ENCODE data around the gene SDC3.

Gene SDC3

GRCh38 chr1:30928171-30928570 lies 19.6 kb upstream of the SDC3 start:
- no peak for DNase-seq (ENCODE audit: low spot score)

GRCh38 chr1:30927448-30927847 lies 18.9 kb upstream of the SDC3 start:
- DNase-seq (ENCODE audit: low spot score), result no peak

GRCh38 chr1:30923597-30923996 lies 15.0 kb upstream of the SDC3 start:
- DNase-seq (ENCODE audit: low spot score), result no peak

DNA sequence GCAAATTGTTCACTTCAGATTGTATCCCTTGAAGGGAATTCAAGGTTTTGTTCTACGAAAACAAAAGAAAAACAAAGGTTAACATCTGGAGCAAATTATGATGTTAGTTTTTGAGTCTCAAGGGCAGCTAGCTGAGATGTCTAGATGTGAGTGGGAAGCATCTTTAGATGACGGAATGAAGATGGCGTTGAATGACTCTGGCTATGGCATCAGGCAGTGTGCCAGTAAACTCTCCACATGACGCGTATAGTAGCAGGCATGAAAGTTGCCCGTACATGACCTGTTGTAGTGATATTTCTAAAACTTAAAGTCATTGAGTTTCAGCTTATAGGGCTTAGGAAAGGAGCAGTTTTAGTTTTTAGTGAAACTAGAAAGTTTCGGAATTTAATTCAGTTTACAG lies 12.3 kb upstream of the SDC3 start:
- no peak for DNase-seq (ENCODE audit: low spot score)

DNA sequence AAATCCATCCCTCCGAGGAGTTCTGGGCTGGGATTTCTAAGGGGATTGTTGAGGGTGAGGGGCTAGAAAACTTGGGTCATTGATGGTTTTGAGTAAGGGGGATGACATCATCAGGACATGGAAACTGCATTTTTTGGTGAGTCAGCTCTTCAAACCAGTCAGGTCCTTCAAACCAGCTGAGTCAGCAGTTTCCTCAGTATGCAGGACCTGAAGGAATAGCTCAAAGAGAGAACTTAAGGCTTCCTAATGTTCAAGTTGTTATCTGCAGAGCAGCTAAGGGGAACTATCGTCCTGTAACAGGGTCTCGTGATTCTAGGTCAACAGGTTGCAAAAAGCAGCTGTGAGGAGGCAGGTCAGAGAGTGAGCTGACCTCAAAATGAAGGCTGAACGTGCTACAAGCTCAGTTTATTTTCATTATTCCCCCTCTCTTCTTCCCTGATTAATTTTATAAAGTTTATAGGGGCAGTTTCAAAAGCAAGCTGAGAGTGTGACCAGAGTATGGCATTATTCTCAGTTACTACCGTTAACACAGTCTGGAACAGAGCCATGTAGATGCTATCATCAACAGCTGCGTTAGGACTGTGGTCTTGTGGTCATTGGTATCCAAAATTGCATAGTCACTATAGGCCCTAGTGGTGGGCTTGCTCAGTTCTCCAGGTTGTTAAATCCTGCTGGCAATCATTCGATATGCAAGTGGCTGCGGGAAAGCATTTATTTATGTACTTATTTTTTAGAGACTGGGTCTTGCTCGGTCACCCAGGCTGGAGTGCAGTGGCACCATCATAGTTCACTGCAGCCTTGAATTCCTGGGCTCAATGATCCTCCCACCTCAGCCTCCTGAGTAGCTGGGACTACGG lies 10.7 kb upstream of the SDC3 start:
- no peak for DNase-seq (ENCODE audit: low spot score)

- no peak for DNase-seq (ENCODE audit: low spot score)
Measured at GRCh38 chr1:30916296-30916695, 7.7 kb upstream of the SDC3 start.

- DNase-seq (ENCODE audit: low spot score), result no peak
Measured at GRCh38 chr1:30915491-30916230, 7.1 kb upstream of the SDC3 start.

GRCh38 chr1:30914931-30915330 lies 6.4 kb upstream of the SDC3 start:
- DNase-seq (ENCODE audit: low spot score), result no peak

- DNase-seq (ENCODE audit: low spot score), result no peak
Measured at GRCh38 chr1:30914587-30914922, 6.0 kb upstream of the SDC3 start.

GRCh38 chr1:30912913-30913652 lies 4.5 kb upstream of the SDC3 start:
- DNase-seq (ENCODE audit: low spot score), result no peak

- no peak for DNase-seq (ENCODE audit: low spot score)
Measured at GRCh38 chr1:30912224-30912623, 3.7 kb upstream of the SDC3 start.

DNA sequence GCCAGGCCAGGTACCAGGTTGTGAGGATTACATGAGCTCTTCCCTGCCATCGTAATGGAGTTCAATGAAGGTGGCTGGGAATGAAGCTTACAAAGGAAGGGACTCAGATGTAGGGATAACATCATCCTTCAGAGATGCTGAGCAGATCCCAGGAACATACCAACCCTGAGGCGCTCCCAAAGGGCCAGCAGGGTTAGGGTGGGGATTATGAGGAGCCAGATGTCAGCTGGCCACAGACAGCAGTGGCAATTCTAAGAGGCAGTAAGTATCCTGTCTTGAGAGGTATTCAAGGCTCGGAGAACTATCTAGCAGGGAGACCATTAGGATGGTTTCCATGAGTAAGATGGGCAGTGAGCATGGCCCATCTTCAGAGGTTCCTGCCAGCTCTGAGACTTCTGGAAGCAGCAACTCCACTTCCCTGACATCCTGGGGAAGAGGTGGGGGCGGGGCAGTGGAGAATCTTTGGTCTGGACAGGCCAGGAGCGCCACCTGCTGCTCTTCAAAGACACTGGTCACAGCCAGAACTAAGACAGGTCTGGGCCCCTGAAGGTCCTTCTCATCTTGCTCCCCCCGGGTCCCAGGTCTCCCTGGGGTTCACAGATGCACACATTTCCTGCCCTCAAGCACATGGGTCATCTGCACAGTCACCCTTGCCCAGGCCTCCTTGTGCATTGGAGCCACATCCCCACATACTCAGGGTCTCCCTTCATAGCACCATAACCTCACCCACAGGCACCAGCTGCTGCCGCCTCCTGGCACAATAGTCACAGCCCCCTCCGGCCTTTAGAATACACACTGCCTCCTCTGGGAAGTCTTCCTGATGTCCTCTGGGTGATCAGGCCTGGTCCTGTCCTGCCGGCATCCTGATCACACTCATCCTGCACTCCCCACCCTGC lies 2.7 kb upstream of the SDC3 start:
- peak; percentile 89 for DNase-seq (ENCODE audit: low spot score)

GRCh38 chr1:30909365-30910068 lies 959 bp upstream of the SDC3 start:
- no peak for DNase-seq (ENCODE audit: low spot score)

GRCh38 chr1:30908316-30908695 lies 252 bp downstream of the SDC3 start:
- no peak for DNase-seq (ENCODE audit: low spot score)

GRCh38 chr1:30907481-30908315 lies 860 bp downstream of the SDC3 start:
- DNase-seq (ENCODE audit: low spot score), result no peak

DNA sequence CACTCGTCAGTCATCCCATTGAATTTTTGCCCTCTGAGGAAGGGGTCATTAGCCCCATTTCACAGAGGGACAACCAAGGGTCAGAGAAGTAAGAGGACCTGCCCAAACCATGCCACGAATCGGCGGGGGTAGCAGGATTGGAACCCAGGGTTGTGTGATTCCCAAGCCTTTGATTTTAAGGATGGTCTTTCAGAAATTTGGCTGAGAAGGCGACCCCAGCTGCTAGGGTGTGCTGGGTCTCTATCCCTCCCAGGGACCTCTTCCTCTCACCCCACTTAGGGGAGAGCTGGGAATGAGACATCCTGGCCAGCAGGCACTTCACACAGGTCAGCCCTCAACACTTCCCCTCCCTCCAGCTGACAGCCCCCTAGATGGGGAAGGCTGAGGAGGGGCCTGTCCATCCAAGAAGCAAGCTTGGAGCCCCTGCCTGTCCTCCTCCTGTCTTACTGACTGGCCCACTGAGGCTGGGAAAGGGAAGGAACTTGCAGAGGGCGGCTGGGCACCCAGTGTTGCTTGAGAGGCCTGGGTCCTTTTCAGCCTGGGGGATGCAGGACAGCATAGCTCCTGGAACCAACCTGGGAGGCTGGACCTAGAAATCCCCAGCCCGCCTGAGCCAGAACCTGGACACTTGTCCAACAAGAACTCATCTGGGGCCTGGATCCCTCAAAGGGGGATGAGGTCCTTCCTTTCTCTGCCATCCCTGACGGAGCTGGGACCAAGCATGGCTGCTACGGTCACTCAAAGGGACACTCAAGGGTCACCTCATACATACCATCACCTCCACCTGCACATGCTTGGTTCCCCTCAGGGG lies 1.7 kb downstream of the SDC3 start:
- no peak for DNase-seq (ENCODE audit: low spot score)

DNA sequence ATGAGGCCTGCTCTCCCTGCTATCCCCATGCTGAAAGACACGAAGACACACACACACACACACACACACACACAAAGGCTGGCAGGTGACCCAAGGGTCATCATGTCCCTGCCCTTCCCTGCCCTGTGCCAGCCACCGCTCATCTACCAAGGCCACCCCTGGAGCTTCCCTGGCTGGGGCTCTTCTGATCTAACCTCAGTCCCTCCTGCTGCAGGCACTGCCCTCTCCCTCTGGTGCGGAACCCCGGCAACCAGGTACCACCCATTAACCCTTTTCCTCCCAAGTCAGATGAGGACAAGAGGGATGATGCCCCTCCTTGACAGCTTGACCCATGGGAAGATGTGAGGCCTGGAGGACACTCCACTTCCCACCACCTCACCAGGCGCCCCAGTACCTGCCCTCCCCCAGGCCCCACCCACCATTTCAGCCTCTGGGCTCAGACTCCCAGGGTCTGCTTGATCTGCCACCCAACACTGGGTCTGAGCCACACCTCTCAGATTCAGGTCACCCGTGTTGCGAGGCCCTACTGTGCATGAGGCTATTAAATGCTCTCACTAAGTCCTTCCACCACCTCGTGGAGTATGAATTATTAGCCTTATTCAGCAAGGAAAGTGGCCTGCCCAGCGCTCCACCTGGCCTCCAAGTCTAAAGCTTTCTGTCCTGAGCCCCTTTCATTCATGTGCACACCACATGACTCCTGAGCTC lies 2.5 kb downstream of the SDC3 start:
- no peak for DNase-seq (ENCODE audit: low spot score)

- DNase-seq (ENCODE audit: low spot score), result no peak
Measured at GRCh38 chr1:30905403-30905802, 3.2 kb downstream of the SDC3 start.

DNA sequence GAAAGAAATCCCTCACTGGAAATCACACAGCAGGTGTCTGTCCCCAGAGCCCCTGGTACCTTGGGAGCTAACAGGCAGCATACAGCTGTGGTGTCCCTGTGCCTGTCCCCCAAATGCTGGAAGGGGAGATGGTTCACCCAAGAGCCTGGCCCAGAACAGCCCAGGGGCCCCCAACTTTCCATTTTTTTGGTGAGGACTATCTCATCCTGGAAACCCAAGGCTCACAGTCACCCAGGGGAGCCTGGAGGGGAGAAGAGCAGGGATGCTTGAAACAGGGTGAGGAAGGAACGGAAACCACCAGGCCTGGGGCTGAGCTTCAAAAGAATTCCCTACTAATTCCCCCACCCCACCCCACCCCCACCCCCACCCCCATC lies 3.6 kb downstream of the SDC3 start:
- DNase-seq (ENCODE audit: low spot score), result no peak

Measured in ecto neural progenitor cell (in vitro differentiated cells).